ENCODE data around the gene RANBP9. TPM values are rescaled to one million over a fixed set of nuclear protein-coding genes. Genes with fewer than 3 reads are reported as not detected.
A peak's percentile ranks its signal among the peaks of the same experiment; 100 is the strongest.

The RANBP9 gene
- polyA plus RNA-seq, 10 donors: 26.8 to 36.7 (median 30.2) TPM

DNA sequence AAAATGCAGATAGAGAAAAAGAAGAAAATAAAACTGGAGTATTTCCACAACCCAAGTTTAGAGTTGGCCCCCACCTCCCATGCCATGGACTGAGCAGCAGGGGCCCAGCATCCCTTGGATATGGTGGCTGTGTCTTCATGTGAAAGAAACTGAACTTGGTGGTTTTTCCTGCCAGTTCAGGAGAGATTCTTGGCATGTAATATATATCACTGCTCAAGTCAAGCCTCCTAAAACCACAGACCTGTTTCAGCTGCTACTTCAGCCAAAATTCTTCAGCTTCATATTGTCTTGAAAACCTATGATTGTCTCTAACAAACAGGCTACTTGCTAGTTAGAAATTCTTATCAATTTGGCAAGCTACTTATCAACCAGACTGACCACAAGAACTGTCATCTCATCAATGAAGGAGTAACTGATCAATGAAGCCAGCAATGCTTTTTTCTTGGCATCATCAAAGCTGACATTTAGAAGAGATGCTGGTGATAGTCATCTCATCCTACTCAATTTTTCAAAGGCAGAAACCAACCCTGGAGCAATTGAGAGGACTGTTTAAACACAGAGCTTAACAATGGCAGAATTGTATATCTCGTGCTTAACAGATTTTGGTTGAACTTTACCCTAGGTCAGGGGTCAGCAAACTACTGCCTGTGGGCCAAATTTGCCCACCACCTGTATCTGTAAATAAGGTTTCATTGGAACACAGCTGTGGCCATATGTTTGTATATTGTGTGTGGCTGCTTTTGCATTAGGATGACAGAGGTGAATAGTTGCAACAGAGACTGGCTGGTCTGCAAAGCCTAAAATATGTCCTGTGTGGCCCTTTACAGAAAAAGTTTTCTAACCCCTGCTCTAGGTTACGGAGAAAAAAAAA, 106.9 kb downstream of the RANBP9 start:
- no peak for DNase-seq

DNA sequence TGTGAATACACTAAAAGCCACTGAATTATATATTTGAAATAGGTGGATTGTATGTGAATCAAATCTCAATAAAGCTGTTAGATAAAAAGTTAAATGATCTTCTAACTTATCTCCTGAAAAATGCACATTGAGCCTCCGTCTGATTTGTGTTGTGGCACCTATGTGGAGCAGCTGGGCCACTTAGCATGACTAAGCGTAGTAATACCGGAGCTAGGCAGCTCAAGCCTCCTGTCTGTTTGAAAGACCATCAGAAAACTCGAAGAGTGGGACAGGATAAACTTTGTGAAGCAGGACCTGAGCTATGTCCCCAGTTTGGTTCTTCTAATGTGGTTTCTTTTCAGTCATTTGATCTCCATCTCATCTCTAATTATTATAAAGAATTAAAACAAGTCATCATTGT, 107.5 kb downstream of the RANBP9 start:
- no peak for DNase-seq

DNA sequence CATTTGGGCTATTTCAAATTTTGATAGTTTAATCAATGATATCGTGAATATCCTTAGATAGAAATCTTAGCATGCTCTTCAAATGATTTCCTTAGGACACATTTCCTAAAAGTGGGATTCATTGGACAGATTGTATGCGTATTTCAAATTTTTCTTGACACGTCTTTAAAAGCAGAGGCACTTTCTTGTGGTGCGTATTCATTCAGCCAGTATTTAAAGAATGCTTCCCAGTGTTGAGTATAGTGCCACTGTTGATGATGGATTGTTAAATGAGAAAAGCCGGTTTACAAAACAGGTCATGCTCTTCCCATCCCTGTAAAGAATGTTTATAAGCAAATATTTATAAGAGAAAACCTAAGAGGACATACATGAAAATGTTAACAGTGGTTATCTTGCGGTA, 111.6 kb downstream of the RANBP9 start:
- no peak for DNase-seq

DNA sequence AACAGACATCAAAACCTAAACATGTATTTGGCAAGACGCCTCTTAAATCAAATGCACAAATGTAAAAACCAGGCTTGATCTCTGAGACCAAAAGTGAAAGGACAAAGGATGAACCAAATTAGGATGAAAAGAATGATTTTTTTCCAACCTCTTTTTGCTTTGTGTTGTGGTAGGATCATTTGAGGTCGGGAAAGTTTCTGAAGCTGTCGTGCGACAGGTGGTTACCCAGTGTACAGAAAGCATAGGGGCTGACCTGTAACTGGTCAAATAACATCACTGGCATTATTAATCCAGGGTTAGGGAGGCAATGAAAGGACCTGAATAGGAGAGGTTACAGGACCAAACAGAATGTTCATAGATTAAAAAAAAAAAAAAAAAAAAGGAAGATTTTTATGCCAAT, 114.6 kb downstream of the RANBP9 start:
- no peak for DNase-seq

- no peak for DNase-seq
Measured at GRCh38 chr6:13593720-13594119, 117.9 kb downstream of the RANBP9 start.

GRCh38 chr6:13593103-13593502, 118.5 kb downstream of the RANBP9 start:
- no peak for DNase-seq

DNA sequence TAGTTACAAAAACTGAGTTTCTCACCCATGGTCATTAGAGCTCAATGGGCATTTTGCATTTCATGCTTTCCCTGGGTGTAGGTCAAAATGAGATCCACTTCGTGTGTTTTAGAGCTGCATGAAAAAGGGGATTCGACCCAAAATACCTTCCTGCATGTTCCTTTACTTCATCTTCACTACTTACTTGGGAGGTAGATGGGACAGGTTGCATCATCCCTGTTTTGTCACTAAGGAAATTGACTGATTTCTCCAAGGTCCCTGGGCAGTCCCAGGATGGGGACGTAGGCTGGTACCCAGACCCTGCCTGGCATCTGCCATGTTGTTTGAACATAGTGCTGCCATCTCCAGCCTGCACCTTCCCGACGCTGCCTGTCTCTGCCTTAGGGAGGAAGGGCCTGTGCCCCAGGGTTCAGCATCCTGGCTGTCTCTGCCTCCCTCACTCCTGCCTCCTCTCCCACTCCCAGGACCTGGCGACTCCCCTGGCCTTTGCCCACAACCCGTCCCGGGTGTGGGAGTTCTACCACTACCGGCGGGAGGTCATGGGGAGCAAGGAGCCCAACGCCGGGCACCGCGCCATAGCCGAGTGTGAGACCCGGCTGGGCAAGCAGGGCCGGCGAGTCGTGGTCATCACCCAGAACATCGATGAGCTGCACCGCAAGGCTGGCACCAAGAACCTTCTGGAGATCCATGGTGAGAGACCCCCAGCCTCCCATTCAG, 120.3 kb downstream of the RANBP9 start:
- DNase-seq: no peak

DNA sequence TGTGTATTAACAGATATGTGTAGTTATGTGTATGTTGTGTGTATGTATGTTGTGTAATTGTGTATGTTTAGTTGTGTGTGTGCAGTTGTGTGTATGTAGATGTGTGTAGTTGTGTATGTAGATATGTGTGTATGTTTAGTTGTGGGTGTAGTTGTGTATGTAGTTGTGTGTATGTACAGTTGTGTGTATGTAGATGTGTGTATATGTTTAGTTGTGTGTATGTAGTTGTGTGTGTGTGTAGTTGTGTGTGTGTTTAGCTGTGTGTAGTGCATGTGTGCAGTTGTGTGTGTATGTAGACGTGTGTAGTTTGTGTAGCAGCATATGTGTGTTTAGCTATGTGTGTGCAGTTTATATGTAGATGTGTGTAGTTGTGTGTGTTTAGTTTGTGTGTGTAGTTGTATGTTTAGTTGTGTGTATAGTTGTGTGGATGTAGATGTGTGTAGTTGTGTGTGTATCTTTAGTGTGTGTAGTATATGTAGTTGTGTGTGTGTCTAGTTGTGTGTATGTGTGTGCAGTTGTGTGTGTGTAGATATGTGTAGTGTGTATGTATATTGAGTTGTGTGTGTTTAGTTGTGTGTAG, 121.0 kb downstream of the RANBP9 start:
- DNase-seq: no peak

GRCh38 chr6:13589801-13590200, 121.8 kb downstream of the RANBP9 start:
- no peak for DNase-seq

- DNase-seq: no peak
Measured at GRCh38 chr6:13586603-13587542, 124.8 kb downstream of the RANBP9 start.

DNA sequence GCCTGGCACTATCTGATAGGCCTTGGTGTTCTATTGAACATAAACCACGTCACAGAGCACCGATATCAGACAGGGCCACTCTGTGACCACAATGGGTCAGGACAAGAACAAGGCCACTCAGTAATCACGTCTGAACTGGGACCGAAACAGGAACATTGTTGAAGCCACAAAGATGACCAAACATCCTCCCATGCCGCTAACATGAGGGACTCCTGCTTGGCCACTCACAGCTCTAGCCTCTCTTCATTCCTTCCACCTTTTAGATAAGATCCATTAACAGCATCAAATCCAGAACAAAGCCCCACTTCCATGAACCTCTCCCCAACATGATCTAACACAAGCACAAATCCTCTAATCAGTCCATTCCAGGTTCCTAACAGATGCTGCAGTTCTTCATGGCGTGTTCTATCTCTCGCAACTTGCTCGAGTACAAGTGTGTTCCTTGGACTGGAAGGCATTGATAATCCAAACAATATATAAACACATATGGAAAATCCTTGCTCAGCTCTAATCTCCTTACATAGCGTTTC, 129.9 kb downstream of the RANBP9 start:
- DNase-seq: no peak

- no peak for DNase-seq
Measured at GRCh38 chr6:13579911-13580310, 131.7 kb downstream of the RANBP9 start.

- DNase-seq: no peak
Measured at GRCh38 chr6:13577926-13578325, 133.7 kb downstream of the RANBP9 start.

DNA sequence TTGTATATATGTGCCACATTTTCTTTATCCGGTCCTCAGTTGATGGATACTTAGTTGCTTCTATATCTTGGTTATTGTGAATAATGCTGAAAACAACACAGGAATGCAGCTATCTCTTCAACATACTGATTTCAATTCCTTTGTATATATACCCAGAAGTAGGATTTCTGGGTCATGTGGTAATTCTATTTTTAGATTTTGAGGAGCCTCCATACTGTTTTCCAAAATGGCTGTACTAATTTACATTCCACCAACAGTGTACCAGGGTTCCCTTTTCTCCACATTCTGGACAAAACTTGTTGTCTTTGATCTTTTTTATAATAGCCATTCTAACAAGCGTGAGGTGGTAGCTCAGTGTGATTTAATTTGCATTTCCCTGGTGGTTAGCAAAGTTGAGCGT, 135.6 kb downstream of the RANBP9 start:
- no peak for DNase-seq

DNA sequence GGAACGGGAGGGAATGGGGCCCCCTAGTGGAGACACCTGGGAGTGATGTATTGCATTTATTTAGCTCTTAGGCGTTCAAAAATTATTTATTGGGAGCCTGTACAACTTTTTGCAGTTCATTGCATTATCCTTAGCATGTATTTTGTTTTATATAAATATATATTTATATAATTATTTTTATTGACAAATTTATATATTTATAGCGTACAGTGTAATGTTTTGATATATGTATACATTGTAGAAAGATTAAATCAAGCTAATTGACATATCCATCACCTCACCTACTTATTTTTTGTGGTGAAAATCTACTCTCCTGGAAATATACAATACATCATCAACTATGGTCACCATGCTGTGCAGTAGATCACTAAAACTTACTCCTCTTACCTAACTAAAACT, 136.3 kb downstream of the RANBP9 start:
- DNase-seq: no peak

DNA sequence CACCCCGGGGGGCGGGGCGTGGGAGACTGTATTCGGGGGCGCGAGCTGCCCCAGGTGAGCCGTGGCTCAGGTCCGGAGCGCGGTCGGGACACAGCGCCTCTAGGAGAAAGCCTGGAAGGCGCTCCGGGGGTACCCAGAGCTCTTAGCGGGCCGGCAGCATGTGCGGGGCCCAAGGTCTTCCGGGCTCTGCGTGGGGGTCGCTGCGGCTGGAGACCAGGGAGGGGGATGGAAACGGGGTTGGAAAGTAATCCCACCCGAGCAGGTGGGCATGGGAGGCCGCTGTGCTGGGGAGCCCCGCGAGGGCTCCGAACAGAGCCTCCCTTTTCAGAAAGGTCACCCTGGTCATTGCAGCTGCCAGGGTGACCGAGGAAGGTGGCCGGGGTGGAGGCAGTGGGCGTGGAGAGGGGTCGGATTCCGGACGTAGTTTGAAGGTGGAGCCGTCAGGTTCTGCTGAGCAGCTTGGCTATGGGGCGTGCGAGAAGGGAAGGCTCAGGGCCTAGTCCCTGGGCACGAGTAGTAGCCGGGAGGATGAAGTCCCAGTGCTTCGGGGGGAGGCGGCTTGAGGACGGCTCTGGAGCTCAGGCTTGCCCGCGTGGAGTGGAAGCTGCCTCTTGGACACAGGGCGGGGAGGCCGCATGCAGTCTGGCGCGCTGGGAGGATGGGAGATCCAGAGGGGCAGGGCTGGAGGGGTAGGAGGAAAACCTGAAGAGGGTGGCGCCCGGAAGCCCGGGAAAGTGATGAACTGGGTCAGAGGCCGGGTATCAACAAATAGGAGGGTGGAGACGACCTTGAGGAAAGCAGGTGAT, 136.9 kb downstream of the RANBP9 start, which contains the start of gene SIRT5:
SIRT5 (plus strand) TSS at position 31 of the 806 bp plus-strand sequence. CDS start 9,510 bp downstream, outside the sequence.
- DNase-seq: peak; percentile 64 to 93 (median 76)

GRCh38 chr6:13574149-13574570, 137.5 kb downstream of the RANBP9 start:
- peak; percentile 92 to 98 (median 93) for DNase-seq

- peak in 2 of 3 donors; percentile 23 to 53 for DNase-seq
Measured at GRCh38 chr6:13573669-13574110, 137.9 kb downstream of the RANBP9 start.

DNA sequence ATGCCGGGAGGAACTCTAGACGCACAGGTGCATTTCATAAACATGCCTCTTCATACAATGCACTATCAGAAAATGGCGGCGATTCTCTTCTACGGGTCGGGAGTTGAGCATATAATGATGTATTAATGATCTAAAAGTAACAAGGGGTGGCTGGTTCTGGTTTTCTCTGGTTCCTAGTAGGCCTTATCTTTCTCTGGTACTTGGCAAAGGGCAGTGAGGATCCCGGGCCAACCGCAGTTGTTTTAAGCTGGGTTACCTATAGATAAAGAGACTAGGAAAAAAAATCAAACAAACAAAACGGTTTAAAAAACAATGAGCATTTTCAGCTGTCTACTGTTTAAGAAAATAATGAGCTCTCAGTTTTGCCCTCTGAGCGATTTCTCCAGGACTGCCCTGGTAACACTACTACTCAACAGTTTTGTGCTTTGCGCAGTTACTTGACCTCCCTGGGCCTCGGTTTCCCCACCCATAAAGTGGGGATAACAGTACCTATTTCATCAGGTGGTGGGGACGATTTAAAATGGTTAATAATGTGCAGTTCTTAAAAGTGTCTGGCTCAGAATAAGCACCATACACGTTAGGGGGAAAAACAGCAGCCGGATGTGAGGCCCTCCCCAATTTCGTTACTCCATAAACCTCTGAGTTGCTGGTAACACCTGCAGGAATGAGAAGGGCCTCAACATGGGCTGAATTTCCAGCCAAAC, 138.5 kb downstream of the RANBP9 start:
- DNase-seq: peak in 1 of 3 donors; percentile 8

Measured in muscle of back (tissue), 11 donors.